Ovary (tissue), 3 donors: ENCODE data around the gene NSG2.

ENCODE experiments used
- CTCF ChIP-seq, 3 donors: fragments of 450-650 bp in 2 of 3; fragments of 200-600 bp in 1 of 3; IDR thresholded peaks; one replicate each; pipeline versions ENCODE4 v1.5.1 to v1.8.0; 2016 to 2022; ENCODE audit warnings: antibody characterized with exemption in 3 of 3, mild to moderate bottlenecking in 1 of 3
- EP300 ChIP-seq: sonication (generic); formaldehyde crosslinking; IDR thresholded peaks from one replicate; pipeline ENCODE4 v1.6.1; 2017; ENCODE audit warnings: antibody characterized with exemption
- POLR2A ChIP-seq: fragments of 450-650 bp; IDR thresholded peaks from one replicate; pipeline ENCODE4 v1.6.1; 2017; ENCODE audit warnings: antibody characterized with exemption, mild to moderate bottlenecking, moderate library complexity
- donor health status: DM: no; HTN: no; CAD: no.

GRCh38 chr5:174008922-174009321 lies 36.6 kb upstream of the NSG2 start:
- TF ChIP-seq CTCF (IDR thresholded peaks at IDR 0.05) (no peak), POLR2A (no peak), EP300 (no peak)
